ENCODE results near the gene GAPDH.
A peak's percentile ranks its signal among the peaks of the same experiment; 100 is the strongest.
"Not testable (repeated sequence)": the region's sequence is repeated elsewhere in the genome, so short reads cannot be mapped to it uniquely, and the experiment has no call there.

Gene GAPDH

DNA sequence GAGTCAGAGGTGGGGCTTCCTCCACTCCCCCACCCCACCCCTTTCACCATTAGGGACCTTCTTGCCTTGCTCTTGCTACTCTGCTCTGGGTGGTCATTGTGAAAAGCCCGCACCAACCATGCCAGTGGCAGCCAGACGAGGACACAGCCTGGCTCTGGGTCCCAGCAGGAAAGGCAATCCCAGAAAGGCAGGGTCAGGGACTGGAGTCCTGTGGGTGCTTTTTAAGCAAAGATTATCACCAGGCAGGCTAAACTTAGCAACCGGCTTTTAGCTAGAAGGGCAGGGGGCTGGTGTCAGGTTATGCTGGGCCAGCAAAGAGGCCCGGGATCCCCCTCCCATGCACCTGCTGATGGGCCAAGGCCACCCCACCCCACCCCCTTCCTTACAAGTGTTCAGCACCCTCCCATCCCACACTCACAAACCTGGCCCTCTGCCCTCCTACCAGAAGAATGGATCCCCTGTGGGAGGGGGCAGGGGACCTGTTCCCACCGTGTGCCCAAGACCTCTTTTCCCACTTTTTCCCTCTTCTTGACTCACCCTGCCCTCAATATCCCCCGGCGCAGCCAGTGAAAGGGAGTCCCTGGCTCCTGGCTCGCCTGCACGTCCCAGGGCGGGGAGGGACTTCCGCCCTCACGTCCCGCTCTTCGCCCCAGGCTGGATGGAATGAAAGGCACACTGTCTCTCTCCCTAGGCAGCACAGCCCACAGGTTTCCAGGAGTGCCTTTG is 1.2 kb upstream of the GAPDH start:
- H3K4me1 ChIP-seq (ENCODE audit: control insufficient read depth, insufficient read depth, low read length): peaks cover 25% of the 10 kb centered on the region
- H3K27me3 ChIP-seq (ENCODE audit: control insufficient read depth, insufficient read depth, low read length): no peaks in the 10 kb centered on the region
- peak overlapping the region; percentile 69 for H3K9ac ChIP-seq (ENCODE audit: low read length)
- peak overlapping the region; percentile 90 for H3K4me3 ChIP-seq (ENCODE audit: low read length)
- H3K27ac ChIP-seq (ENCODE audit: low read depth, low read length): peak overlapping the region; percentile 95
- peaks cover 29% of the 10 kb centered on the region for H3K36me3 ChIP-seq (ENCODE audit: control insufficient read depth, insufficient read depth, low read length)

GRCh38 chr12:6533653-6533922 is 729 bp upstream of the GAPDH start:
- Histone ChIP-seq H3K36me3 (ENCODE audit: control insufficient read depth, insufficient read depth, low read length) (peaks cover 34% of the 10 kb centered on the region), H3K4me1 (ENCODE audit: control insufficient read depth, insufficient read depth, low read length) (peaks cover 25% of the 10 kb centered on the region), H3K27me3 (ENCODE audit: control insufficient read depth, insufficient read depth, low read length) (no peaks in the 10 kb centered on the region), H3K27ac (ENCODE audit: low read depth, low read length) (peak overlapping the region; percentile 95), H3K4me3 (ENCODE audit: low read length) (peak overlapping the region; percentile 90), H3K9ac (ENCODE audit: low read length) (peak overlapping the region; percentile 69)

- Histone ChIP-seq H3K27me3 (ENCODE audit: control insufficient read depth, insufficient read depth, low read length) (no peaks in the 10 kb centered on the region), H3K9ac (ENCODE audit: low read length) (peak overlapping the region; percentile 83), H3K27ac (ENCODE audit: low read depth, low read length) (peak overlapping the region; percentile 95), H3K4me3 (ENCODE audit: low read length) (peak overlapping the region; percentile 90), H3K36me3 (ENCODE audit: control insufficient read depth, insufficient read depth, low read length) (peaks cover 31% of the 10 kb centered on the region), H3K4me1 (ENCODE audit: control insufficient read depth, insufficient read depth, low read length) (peaks cover 25% of the 10 kb centered on the region)
Measured at GRCh38 chr12:6534695-6534944, 303 bp downstream of the GAPDH start.

GRCh38 chr12:6534945-6535696 is 804 bp downstream of the GAPDH start:
- Histone ChIP-seq H3K4me1 (ENCODE audit: control insufficient read depth, insufficient read depth, low read length) (peaks cover 26% of the 10 kb centered on the region), H3K9ac (ENCODE audit: low read length) (peak overlapping the region; percentile 83), H3K27ac (ENCODE audit: low read depth, low read length) (peak overlapping the region; percentile 95), H3K4me3 (ENCODE audit: low read length) (peak overlapping the region; percentile 90), H3K27me3 (ENCODE audit: control insufficient read depth, insufficient read depth, low read length) (no peaks in the 10 kb centered on the region), H3K36me3 (ENCODE audit: control insufficient read depth, insufficient read depth, low read length) (peaks cover 28% of the 10 kb centered on the region)

- Histone ChIP-seq H3K4me3 (ENCODE audit: low read length) (peak overlapping the region; percentile 90), H3K9ac (ENCODE audit: low read length) (peak overlapping the region; percentile 83), H3K36me3 (ENCODE audit: control insufficient read depth, insufficient read depth, low read length) (peaks cover 25% of the 10 kb centered on the region), H3K27ac (ENCODE audit: low read depth, low read length) (peak overlapping the region; percentile 95), H3K4me1 (ENCODE audit: control insufficient read depth, insufficient read depth, low read length) (peaks cover 29% of the 10 kb centered on the region), H3K27me3 (ENCODE audit: control insufficient read depth, insufficient read depth, low read length) (no peaks in the 10 kb centered on the region)
Measured at GRCh38 chr12:6535697-6535946, 1.3 kb downstream of the GAPDH start.

- no peaks in the 10 kb centered on the region for H3K27me3 ChIP-seq (ENCODE audit: control insufficient read depth, insufficient read depth, low read length)
- peak overlapping the region; percentile 95 for H3K27ac ChIP-seq (ENCODE audit: low read depth, low read length)
- peak overlapping the region; percentile 90 for H3K4me3 ChIP-seq (ENCODE audit: low read length)
- H3K4me1 ChIP-seq (ENCODE audit: control insufficient read depth, insufficient read depth, low read length): peaks cover 30% of the 10 kb centered on the region
- peaks cover 22% of the 10 kb centered on the region for H3K36me3 ChIP-seq (ENCODE audit: control insufficient read depth, insufficient read depth, low read length)
- H3K9ac ChIP-seq (ENCODE audit: low read length): no peak overlapping the region
Measured at GRCh38 chr12:6535960-6536847, 1.9 kb downstream of the GAPDH start.

DNA sequence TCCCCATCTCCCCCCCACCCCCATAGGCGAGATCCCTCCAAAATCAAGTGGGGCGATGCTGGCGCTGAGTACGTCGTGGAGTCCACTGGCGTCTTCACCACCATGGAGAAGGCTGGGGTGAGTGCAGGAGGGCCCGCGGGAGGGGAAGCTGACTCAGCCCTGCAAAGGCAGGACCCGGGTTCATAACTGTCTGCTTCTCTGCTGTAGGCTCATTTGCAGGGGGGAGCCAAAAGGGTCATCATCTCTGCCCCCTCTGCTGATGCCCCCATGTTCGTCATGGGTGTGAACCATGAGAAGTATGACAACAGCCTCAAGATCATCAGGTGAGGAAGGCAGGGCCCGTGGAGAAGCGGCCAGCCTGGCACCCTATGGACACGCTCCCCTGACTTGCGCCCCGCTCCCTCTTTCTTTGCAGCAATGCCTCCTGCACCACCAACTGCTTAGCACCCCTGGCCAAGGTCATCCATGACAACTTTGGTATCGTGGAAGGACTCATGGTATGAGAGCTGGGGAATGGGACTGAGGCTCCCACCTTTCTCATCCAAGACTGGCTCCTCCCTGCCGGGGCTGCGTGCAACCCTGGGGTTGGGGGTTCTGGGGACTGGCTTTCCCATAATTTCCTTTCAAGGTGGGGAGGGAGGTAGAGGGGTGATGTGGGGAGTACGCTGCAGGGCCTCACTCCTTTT is 2.7 kb downstream of the GAPDH start:
- H3K9ac ChIP-seq (ENCODE audit: low read length): no peak overlapping the region
- no peak overlapping the region for H3K4me3 ChIP-seq (ENCODE audit: low read length)
- H3K27me3 ChIP-seq (ENCODE audit: control insufficient read depth, insufficient read depth, low read length): no peaks in the 10 kb centered on the region
- H3K36me3 ChIP-seq (ENCODE audit: control insufficient read depth, insufficient read depth, low read length): peaks cover 22% of the 10 kb centered on the region
- H3K4me1 ChIP-seq (ENCODE audit: control insufficient read depth, insufficient read depth, low read length): peaks cover 27% of the 10 kb centered on the region
- H3K27ac ChIP-seq (ENCODE audit: low read depth, low read length): no peak overlapping the region

GRCh38 chr12:6537580-6538419 is 3.5 kb downstream of the GAPDH start:
- not testable (repeated sequence) for H3K27ac ChIP-seq (ENCODE audit: low read depth, low read length); H3K27me3 ChIP-seq (ENCODE audit: control insufficient read depth, insufficient read depth, low read length); H3K9ac ChIP-seq (ENCODE audit: low read length); H3K4me3 ChIP-seq (ENCODE audit: low read length)
- peaks cover 20% of the 10 kb centered on the region for H3K4me1 ChIP-seq (ENCODE audit: control insufficient read depth, insufficient read depth, low read length)
- peaks cover 22% of the 10 kb centered on the region for H3K36me3 ChIP-seq (ENCODE audit: control insufficient read depth, insufficient read depth, low read length)

GRCh38 chr12:6538420-6539313 is 4.3 kb downstream of the GAPDH start:
- Histone ChIP-seq H3K4me1 (ENCODE audit: control insufficient read depth, insufficient read depth, low read length) (peaks cover 17% of the 10 kb centered on the region), H3K27me3 (ENCODE audit: control insufficient read depth, insufficient read depth, low read length) (no peaks in the 10 kb centered on the region), H3K27ac (ENCODE audit: low read depth, low read length) (no peak overlapping the region), H3K9ac (ENCODE audit: low read length) (no peak overlapping the region), H3K4me3 (ENCODE audit: low read length) (no peak overlapping the region), H3K36me3 (ENCODE audit: control insufficient read depth, insufficient read depth, low read length) (peaks cover 22% of the 10 kb centered on the region)

GRCh38 chr12:6539314-6539682 is 5.0 kb downstream of the GAPDH start:
- no peak overlapping the region for H3K9ac ChIP-seq (ENCODE audit: low read length)
- H3K4me3 ChIP-seq (ENCODE audit: low read length): no peak overlapping the region
- no peak overlapping the region for H3K27ac ChIP-seq (ENCODE audit: low read depth, low read length)
- peaks cover 22% of the 10 kb centered on the region for H3K36me3 ChIP-seq (ENCODE audit: control insufficient read depth, insufficient read depth, low read length)
- H3K4me1 ChIP-seq (ENCODE audit: control insufficient read depth, insufficient read depth, low read length): peaks cover 17% of the 10 kb centered on the region
- no peaks in the 10 kb centered on the region for H3K27me3 ChIP-seq (ENCODE audit: control insufficient read depth, insufficient read depth, low read length)

- no peaks in the 10 kb centered on the region for H3K27me3 ChIP-seq (ENCODE audit: control insufficient read depth, insufficient read depth, low read length)
- peaks cover 17% of the 10 kb centered on the region for H3K4me1 ChIP-seq (ENCODE audit: control insufficient read depth, insufficient read depth, low read length)
- no peak overlapping the region for H3K27ac ChIP-seq (ENCODE audit: low read depth, low read length)
- H3K4me3 ChIP-seq (ENCODE audit: low read length): peak overlapping the region; percentile 32
- H3K36me3 ChIP-seq (ENCODE audit: control insufficient read depth, insufficient read depth, low read length): peaks cover 22% of the 10 kb centered on the region
- H3K9ac ChIP-seq (ENCODE audit: low read length): no peak overlapping the region
Measured at GRCh38 chr12:6539707-6540134, 5.4 kb downstream of the GAPDH start.
